ENCODE measurements around the gene ITK. TPM values are rescaled to one million over a fixed set of nuclear protein-coding genes. Genes with fewer than 3 reads are reported as not detected.

The ITK gene
- total RNA-seq, 1 experiment from 2014 or later: not detected

- POLR2A ChIA-PET: interaction anchor here (0.6 kb wide), 1 partner anchor 18 kb away, joined by 3 read pairs; the partner anchor contains the start of gene CYFIP2
- intact Hi-C loops (cut with micrococcal nuclease; ENCODE audit: unreplicated experiment): no loop called here
- H3K4me1 ChIP-seq: peaks cover 5% of the 10 kb centered on the region
- Mint-ChIP-seq H3K4me3 (ENCODE audit: unreplicated experiment) (no peak overlapping the region), H3K9me3 (ENCODE audit: unreplicated experiment) (no peaks in the 10 kb centered on the region), H3K4me1 (ENCODE audit: low read depth, unreplicated experiment) (peaks cover 5% of the 10 kb centered on the region), H3K27ac (ENCODE audit: unreplicated experiment) (no peak overlapping the region), H3K36me3 (ENCODE audit: insufficient read depth, unreplicated experiment) (no peaks in the 10 kb centered on the region), H3K27me3 (ENCODE audit: insufficient read depth, unreplicated experiment) (no peaks in the 10 kb centered on the region)
- no peak for DNase-seq
- H3K27me3 ChIP-seq (replicated peaks; ENCODE audit: control insufficient read depth, insufficient read depth, low read length): no peaks in the 10 kb centered on the region
- H3K4me3 ChIP-seq (ENCODE audit: low read depth, low read length): no peak overlapping the region
- no TSS peak for BruUV-seq (replicated peaks)
- CTCF ChIA-PET: no interaction called here
- H3K36me3 ChIP-seq (ENCODE audit: control insufficient read depth, insufficient read depth, low read length): no peaks in the 10 kb centered on the region
- TF ChIP-seq CTCF (IDR thresholded peaks at IDR 0.05; ENCODE audit: insufficient read depth in 1 of 2, low read depth in 1 of 2, low read length in 1 of 2, severe bottlenecking in 1 of 2, unreplicated experiment in 1 of 2): no peak
- H3K9me3 ChIP-seq: no peaks in the 10 kb centered on the region
Measured at GRCh38 chr5:157283434-157283833, 102.8 kb downstream of the ITK start.

GRCh38 chr5:157284458-157285212 lies 104.0 kb downstream of the ITK start:
- ChIA-PET POLR2A (interaction anchor here (0.9 kb wide), 1 partner anchor 163 kb away, joined by 3 read pairs; no protein-coding TSS in a partner anchor), CTCF (no interaction called here)
- Histone ChIP-seq H3K27me3 (replicated peaks; ENCODE audit: control insufficient read depth, insufficient read depth, low read length) (no peaks in the 10 kb centered on the region), H3K36me3 (ENCODE audit: control insufficient read depth, insufficient read depth, low read length) (no peaks in the 10 kb centered on the region), H3K4me3 (ENCODE audit: low read depth, low read length) (no peak overlapping the region), H3K4me1 (peaks cover 15% of the 10 kb centered on the region), H3K9me3 (no peaks in the 10 kb centered on the region)
- Mint-ChIP-seq H3K4me1 (ENCODE audit: low read depth, unreplicated experiment) (peaks cover 17% of the 10 kb centered on the region), H3K36me3 (ENCODE audit: insufficient read depth, unreplicated experiment) (no peaks in the 10 kb centered on the region), H3K27ac (ENCODE audit: unreplicated experiment) (no peak overlapping the region), H3K9me3 (ENCODE audit: unreplicated experiment) (no peaks in the 10 kb centered on the region), H3K27me3 (ENCODE audit: insufficient read depth, unreplicated experiment) (no peaks in the 10 kb centered on the region), H3K4me3 (ENCODE audit: unreplicated experiment) (no peak overlapping the region)
- no TSS peak for BruUV-seq (replicated peaks)
- DNase-seq: no peak
- intact Hi-C loops (cut with micrococcal nuclease; ENCODE audit: unreplicated experiment): no loop called here
- TF ChIP-seq CTCF (IDR thresholded peaks at IDR 0.05; ENCODE audit: insufficient read depth in 1 of 2, low read depth in 1 of 2, low read length in 1 of 2, severe bottlenecking in 1 of 2, unreplicated experiment in 1 of 2): no peak

- Histone ChIP-seq H3K9me3 (no peaks in the 10 kb centered on the region), H3K27me3 (replicated peaks; ENCODE audit: control insufficient read depth, insufficient read depth, low read length) (no peaks in the 10 kb centered on the region), H3K4me1 (peaks cover 24% of the 10 kb centered on the region), H3K36me3 (ENCODE audit: control insufficient read depth, insufficient read depth, low read length) (no peaks in the 10 kb centered on the region), H3K4me3 (ENCODE audit: low read depth, low read length) (no peak overlapping the region)
- DNase-seq: no peak
- H3K9me3 Mint-ChIP-seq (ENCODE audit: unreplicated experiment): no peaks in the 10 kb centered on the region
- no peaks in the 10 kb centered on the region for H3K36me3 Mint-ChIP-seq (ENCODE audit: insufficient read depth, unreplicated experiment)
- no TSS peak for BruUV-seq (replicated peaks)
- TF ChIP-seq CTCF (IDR thresholded peaks at IDR 0.05; ENCODE audit: insufficient read depth in 1 of 2, low read depth in 1 of 2, low read length in 1 of 2, severe bottlenecking in 1 of 2, unreplicated experiment in 1 of 2): no peak
- H3K27me3 Mint-ChIP-seq (ENCODE audit: insufficient read depth, unreplicated experiment): no peaks in the 10 kb centered on the region
- no peak overlapping the region for H3K4me3 Mint-ChIP-seq (ENCODE audit: unreplicated experiment)
- ChIA-PET CTCF (no interaction called here), POLR2A (interaction anchor here (0.9 kb wide), 1 partner anchor 162 kb away, joined by 3 read pairs; no protein-coding TSS in a partner anchor)
- no peak overlapping the region for H3K27ac Mint-ChIP-seq (ENCODE audit: unreplicated experiment)
- intact Hi-C loops (cut with micrococcal nuclease; ENCODE audit: unreplicated experiment): no loop called here
- H3K4me1 Mint-ChIP-seq (ENCODE audit: low read depth, unreplicated experiment): peaks cover 25% of the 10 kb centered on the region
Measured at GRCh38 chr5:157285310-157286035, 104.8 kb downstream of the ITK start.
